Measurements from ENCODE around the gene TNFRSF1B.
"Not testable (repeated sequence)": the region's sequence is repeated elsewhere in the genome, so short reads cannot be mapped to it uniquely, and the experiment has no call there.

TNFRSF1B gene

DNA sequence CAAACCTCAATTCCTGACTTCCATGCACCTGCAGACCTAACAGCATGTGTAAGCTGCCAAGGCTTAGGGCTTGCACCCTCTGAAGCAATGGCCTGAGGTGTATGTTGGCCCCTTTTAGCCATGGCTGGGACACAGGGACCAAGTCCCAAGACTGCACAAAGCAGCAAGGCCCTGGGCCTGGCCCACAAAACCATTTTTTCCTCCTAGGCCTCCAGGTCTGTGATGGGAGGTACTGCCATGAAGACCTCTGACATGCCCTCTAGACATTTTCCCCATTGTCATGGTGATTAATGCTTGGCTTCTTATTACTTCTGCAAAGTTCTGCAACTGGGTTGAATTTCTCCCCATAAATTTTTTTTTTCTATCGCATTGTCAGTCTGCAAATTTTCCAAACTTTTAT lies 55.9 kb downstream of the TNFRSF1B start:
- DNase-seq (ENCODE audit: low read depth), result not testable (repeated sequence)

DNA sequence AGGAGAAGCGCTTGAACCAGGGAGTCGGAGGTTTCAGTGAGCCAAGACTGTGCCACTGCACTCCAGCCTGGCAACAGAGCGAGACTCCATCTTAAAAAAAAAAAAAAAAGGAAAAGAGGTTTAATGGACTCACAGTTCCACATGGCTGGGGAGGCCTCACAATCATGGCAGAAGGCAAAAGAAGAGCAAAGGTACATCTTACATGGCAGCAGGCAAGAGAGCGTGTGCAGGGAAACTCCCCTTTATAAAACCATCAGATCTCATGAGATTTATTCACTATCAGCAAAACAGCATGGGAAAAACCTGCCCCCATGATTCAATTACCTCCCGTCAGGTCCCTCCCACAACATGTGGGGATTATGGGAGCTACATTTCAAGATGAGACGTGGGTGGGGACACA lies 57.3 kb downstream of the TNFRSF1B start:
- DNase-seq (ENCODE audit: low read depth), result not testable (repeated sequence)

DNA sequence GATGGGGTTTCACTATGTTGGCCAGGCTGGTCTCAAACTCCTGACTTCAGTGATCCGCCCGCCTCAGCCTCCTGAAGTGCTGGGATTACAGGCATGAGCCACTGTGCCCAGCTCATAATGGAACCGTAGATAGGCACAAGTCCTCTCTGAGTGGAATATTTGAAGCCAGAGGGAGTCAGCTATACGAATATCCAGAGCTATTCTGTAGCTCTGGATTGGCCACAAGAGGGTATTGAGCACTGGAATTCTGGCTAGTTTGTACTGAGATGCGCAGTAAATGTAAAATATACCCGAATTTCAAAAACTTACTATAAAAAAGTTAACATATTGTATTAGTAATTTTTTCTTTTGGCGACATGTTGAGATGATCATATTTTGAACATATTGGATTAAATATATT lies 62.2 kb downstream of the TNFRSF1B start:
- no peak for DNase-seq (ENCODE audit: low read depth)

DNA sequence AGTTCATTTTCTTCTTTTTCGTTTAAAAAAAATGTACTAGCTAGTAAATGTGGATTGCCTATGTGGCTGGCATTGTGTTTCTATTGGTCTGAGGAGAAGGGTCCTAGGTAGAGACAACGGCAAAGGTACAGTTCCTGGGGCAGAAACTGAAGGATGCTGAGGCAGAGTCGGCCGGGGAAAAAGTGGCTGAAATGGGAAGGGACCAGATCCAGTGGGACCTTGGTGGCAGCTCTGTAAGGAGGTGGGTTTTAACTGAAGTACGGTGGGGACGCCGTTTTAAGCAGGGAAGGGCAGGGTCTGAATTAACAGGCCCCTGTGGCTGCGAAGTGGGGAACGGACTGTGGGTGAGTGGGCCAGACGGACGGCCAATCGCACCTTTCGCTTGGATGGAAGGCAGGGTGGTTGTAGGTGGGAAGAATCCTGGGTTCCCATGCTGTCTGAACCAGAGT lies 62.6 kb downstream of the TNFRSF1B start:
- DNase-seq (ENCODE audit: low read depth), result no peak

DNA sequence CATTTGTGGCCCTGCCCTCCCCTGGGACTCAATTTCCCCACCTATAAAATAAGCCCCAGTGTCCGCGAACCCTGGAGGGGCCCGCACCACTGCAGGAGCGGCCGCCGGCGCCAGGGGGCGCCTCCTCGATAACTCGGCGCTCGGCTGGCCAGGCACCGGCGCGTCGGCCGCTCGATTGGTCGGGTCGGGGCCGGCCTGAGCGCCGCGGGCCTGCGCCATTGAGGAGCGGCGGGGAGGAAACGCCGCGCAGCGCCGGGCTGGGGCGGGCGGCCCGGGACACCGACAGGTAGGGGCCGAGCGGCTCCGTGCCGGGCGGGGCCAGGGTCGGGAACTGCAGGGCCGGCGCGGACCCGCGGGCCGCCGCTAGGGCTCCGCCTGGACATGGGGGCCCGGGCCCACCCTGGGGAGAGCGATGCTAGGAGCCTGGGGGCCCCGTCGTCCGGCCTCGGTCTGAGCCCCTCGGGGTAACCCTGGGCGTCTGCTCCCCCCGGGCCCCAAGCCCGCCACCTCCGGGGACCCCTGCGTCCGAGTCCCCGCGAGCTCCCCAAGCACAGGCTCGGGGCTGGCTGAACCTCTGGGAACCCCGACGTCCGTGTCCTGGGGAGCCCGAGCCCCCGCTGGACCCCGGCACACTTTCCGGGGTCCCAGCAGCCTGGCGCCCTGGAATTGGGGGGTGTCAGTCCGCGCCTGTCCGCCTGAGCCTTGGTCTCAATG lies 63.2 kb downstream of the TNFRSF1B start, which contains the start of gene VPS13D:
Gene VPS13D, plus strand, starts transcription at position 196 of the 714 bp plus-strand sequence. CDS start 4,237 bp downstream, outside the sequence.
- DNase-seq (ENCODE audit: low read depth), result peak; percentile 77

DNA sequence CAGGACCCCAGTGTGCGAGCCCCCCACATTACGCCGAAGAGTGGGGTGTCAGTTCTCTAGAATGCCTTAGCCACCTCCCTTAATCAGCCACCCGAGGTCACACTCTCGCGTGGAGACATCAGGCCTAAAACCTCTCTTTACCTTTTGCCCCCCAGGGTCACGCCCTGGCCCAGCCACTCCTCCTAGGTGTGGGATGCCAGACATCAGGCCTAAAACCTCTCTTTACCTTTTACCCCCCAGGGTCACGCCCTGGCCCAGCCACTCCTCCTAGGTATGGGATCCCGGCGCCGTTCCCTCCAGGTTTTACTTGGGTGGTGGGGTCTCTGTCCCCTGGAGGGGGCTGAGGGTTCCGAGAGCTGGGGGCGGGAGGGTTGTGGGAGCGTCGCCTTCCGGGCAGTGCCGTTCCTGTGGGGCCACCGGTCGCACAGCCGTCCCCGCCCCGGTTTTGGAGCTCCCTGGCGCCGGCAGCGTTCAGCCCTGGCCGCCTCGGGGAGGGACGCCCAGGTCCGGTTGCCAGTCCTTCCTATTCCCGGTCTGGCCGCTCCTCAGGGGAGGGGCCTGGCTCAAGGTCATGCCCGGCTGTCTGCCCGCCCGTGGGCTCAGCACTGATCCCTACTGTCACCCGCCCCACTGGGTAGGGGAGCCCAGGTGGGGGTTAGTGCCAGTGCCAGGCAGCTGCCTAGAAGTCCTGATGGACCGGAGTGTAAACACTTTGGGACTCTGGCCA lies 63.9 kb downstream of the TNFRSF1B start:
- no peak for DNase-seq (ENCODE audit: low read depth)

DNA sequence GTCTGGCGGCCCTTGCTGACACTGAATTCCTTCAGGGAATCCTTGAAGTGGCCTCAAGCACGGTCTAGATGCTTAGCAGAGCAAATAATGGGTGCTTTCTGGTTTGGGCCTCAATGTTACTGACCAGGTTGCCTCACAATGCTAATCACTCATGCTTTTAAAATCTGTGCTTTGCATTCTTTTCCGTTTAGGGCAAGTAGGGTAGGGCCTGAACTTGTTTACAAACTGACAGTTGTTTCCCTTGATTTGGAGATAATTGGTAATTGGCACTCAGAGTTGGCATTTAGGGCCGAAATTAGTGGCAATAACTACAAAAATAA lies 64.4 kb downstream of the TNFRSF1B start:
- DNase-seq (ENCODE audit: low read depth), result no peak

DNA sequence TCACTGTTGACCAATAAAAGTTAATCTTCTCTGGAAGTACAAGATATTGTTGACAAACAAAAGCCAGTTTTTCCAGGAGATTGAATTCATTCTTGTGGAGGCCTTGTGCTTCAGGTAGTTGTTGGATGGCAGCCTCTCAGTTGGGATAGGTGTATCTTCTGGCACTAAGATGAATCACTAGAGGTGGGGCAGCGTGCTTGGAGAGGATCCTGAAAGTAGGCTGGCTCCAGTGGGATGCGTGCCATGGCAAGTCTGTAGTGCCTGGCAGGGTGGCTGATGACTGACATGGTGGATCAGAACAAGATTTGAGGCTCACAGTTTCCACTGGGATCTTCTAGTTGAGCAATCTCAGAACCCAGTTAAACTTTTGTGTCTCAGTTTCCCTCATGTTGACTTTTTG lies 65.4 kb downstream of the TNFRSF1B start:
- DNase-seq (ENCODE audit: low read depth), result no peak

DNA sequence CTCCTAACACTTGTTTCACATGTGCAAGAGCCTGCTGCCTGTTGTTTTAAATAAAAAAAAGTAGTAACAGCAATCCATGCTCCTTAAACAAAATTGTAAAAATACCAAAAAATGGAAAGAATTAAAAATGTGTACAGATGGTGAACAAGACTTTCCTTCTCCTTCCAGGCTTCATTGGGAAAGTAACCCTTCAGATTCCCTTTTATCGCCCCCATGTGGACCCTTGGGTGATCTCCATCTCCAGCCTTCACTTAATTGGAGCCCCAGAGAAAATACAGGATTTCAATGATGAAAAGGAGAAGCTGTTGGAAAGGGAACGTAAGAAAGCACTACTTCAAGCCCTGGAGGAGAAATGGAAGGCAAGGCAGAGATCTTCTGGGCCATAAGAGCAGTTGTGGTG lies 77.3 kb downstream of the TNFRSF1B start:
- no peak for DNase-seq (ENCODE audit: low read depth)

DNA sequence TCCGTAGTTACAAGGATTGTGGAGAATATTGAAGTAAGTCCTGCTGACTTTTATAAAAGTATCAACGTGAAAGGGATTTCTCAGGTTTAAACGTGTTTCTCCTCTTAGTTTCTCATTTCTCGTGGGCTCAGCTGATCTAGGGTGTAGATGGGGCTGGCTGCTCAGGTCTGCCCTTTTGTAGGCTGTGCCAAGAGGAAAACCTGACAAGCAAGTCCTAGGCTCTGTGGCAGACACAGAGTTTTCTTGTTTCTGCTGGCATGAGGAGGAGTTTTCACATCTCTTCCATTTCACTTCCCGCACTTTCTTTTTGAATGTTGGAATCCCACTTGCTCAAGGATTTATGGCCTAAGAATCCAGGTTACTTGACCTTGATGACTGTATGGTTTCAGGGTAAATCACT lies 77.8 kb downstream of the TNFRSF1B start:
- DNase-seq (ENCODE audit: low read depth), result no peak

DNA sequence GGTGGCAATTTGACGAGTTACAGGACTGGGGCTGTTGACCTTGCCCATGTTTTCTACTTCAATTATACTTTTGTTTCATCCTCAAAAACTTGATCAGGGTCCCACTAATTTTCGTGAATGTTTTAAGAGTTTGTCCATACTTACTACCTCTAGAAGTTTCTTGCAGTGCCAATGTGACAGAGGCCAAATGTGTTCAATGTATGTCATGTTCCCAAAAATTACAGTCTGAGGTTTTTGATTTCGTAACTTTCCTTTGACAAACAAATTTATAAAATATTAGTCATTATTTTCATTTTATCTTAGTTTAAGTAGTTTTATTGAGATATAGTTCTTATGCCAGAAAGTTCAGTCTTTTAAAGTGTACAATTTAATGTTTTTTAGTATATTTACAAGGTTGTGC lies 78.3 kb downstream of the TNFRSF1B start:
- DNase-seq (ENCODE audit: low read depth), result no peak

DNA sequence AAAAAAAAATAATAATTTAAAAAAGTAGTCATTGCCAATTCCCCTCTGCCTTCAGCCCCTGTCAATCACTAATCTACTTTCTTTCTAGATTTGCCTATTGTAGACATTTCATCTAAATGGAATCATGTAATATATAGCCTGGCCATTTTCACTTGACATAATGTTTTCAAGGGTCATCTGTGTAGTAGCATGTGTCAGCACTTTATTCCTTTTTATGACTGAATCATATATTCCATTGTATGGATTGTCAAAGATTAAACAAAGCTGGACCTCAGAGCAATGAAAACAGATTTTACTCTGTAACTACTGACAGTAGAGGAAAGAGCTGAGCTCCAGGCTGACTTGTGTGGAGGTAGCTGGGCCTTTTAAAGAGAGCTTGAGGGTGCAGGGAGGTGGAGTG lies 78.9 kb downstream of the TNFRSF1B start:
- DNase-seq (ENCODE audit: low read depth), result no peak

DNA sequence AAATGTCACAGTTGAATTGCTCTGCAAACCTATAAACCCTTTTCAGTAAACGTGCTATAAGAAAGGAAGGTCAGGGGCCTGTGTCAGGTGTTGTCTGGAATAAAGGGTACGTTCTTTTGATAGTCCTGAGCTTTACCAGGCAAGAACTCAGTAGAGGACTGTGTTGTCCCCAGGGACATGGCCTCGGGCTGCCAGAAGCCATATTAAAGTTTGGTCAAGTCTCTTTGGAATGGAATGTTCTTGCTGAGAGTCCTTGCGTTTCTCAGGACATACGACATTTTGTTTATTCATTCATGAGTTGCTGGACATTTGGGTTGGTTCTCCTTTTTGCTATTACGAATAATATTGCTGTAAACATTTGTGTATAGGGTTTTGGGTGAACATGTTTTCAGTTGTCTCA lies 79.8 kb downstream of the TNFRSF1B start:
- DNase-seq (ENCODE audit: low read depth), result no peak

DNA sequence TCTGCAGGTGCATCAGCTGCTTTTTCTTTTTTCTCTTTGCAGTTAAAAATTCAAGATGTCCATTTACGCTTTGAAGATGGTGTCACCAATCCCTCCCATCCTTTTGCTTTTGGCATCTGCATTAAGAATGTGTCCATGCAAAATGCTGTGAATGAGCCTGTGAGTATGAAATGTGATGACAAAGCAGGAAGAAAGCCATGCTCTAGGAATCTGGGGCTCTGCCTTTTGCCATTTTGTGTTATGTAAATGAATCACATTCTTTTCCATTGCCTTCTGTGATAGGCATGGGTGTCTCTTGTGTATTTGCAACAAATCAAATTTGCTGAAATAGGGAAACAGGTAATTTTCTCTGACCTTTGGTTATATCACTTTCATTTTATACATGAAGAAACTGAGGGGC lies 82.4 kb downstream of the TNFRSF1B start:
- no peak for DNase-seq (ENCODE audit: low read depth)

DNA sequence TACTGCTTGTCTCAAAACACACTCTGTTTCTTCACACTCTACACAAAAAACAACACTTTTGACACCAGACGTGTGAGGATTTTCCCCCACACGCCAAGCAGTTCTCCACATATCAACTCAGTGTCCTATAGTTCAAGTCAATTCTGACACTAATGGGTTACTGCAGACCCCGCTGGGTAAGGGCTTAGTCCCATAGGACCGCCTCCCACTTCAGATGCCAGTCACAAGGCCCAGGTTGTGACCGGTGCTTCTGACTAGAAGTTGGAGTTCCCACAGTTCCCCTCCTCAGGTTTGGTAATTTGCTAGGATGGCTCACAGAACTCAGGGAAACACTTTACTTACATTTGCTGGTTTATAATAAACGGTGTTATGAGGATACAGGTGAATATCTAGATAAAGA lies 83.0 kb downstream of the TNFRSF1B start:
- DNase-seq (ENCODE audit: low read depth), result no peak

DNA sequence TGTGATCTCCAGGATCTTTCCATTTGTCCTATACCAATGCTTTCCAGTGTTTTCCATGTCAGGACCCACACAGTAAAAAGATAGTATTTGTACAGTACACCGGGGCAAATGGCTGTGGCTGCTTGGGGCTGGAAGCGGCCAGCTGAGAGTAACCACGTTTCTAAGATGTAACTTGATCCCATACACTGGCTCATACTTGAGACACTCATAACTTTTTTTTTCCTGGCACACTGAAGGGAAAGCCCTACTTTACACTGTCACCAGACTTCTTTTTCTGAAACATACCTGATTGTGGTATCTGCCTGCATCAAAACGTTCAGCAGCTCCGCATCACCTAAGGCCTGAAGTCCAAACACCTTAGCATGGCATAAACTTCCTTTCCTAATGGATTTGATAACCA lies 84.7 kb downstream of the TNFRSF1B start:
- no peak for DNase-seq (ENCODE audit: low read depth)

DNA sequence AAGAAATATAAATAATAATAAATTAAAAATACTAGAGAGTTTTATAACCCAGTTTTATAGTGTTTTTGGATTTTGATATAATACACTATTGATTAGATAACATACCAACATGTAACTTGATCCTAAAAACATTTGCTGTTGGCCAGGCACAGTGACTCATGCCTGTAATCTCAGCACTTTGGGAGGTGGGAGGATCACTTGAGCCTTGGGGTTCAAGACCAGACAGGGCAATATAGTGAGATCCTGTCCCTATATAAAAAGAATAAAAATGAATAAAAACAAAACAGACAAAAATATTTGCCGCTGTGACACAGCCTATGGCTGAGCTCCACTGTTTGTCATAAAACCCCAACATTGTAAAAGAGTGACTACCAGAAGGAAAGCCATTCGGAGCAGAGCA lies 89.1 kb downstream of the TNFRSF1B start:
- DNase-seq (ENCODE audit: low read depth), result no peak

DNA sequence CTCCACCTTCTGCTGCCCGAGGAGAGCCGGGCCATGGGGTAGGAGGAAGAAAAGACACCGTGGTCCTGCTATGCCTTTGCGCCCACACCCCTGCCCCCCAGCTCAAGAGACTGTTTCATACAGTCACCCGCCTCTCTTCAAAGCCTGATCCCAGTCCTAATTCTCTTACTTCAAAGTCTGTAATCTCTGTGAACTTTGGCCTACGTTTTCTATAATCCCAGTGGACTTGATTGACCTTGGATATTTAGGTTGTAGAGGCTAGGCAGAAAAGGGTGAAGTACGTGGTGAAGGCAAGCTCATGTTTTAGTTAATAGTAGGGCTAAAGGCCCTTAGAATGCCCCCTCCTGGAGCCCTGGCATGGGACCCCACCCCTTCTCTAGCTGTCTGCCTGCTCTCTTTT lies 91.5 kb downstream of the TNFRSF1B start:
- DNase-seq (ENCODE audit: low read depth), result no peak
